NCI-H2227 treated with DMSO at 0.1 percent for 48 hours (cell line): Measurements from ENCODE around the gene DEFB124.
"Not testable (repeated sequence)": the region's sequence is repeated elsewhere in the genome, so short reads cannot be mapped to it uniquely, and the experiment has no call there.

Source experiments
- DNase-seq: peaks from one replicate; lab custom pipeline; 2025; lab: John Stamatoyannopoulos, UW

The DEFB124 gene, protein sequence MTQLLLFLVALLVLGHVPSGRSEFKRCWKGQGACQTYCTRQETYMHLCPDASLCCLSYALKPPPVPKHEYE

DNA sequence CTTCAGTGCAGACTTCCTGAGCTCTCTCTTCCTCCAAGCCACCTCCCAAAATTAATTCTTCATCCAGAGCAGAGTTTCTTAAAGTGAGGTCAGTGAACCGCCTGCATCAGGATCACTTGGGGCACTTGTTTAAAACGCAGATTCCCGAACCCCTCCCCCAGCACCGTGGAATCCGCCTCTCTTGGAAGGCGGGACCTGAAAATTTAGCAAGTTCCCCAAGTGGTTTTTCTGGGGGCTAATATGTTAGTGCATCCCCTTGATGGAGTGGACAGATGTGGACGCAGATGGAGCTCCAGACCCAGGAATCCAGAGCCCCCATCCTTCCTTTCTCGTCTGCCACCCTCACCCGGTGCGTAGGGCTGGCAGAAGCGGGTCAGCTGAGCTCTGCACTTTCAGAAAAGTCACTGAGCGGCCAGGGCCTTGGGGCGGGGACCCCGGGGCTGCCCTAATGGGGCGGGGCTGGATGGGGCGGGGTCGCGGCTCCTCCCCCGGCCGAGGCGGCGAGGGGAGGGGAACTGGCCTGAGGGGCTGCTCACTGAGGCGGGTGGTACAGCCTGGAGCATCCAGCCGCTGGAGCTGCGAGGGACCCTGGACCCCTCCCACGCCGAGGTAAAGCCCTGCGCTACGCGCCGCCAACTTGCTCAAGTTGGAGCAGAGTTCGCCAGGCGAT lies at the start of gene DEFB124, which contains the start of gene REM1:
TSS of gene DEFB124 (minus strand) at position 370 of the 670 bp plus-strand sequence. CDS start 2,114 bp downstream, outside the sequence.
TSS of gene REM1 (plus strand) at position 531 of the 670 bp plus-strand sequence. CDS start 1,158 bp downstream, outside the sequence.
- no peak for DNase-seq

GRCh38 chr20:31523361-31524283 lies 48.7 kb upstream of the DEFB124 start:
- no peak for DNase-seq

GRCh38 chr20:31522731-31523130 lies 47.8 kb upstream of the DEFB124 start:
- DNase-seq = no peak

- DNase-seq = not testable (repeated sequence)
These were observed 46.3 kb upstream of the DEFB124 start for GRCh38 chr20:31521267-31521666.

- no peak for DNase-seq
These were observed 42.4 kb upstream of the DEFB124 start for GRCh38 chr20:31517373-31517772.

GRCh38 chr20:31516651-31517050 lies 41.7 kb upstream of the DEFB124 start:
- no peak for DNase-seq

DNA sequence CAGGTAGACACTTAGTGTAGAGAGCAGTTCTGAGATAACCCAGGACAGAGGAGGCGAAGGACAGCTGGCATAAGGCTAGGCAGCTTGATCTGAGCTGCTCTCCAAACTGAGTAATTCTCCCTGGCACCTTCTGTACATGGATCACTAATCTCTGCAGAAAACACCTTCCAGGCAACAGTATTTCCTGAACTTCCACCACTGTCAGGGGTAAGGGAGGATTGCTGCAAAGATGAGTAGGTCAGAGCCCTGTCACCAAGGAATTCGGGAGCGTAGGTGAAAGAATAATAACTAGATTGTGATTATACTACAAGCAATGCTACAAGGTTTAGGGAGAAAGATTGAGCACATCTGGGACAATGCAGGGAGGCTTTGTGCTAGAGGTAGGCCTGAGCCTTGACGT lies 41.2 kb upstream of the DEFB124 start:
- no peak for DNase-seq

- no peak for DNase-seq
These were observed 40.8 kb upstream of the DEFB124 start for GRCh38 chr20:31515775-31516107.

DNA sequence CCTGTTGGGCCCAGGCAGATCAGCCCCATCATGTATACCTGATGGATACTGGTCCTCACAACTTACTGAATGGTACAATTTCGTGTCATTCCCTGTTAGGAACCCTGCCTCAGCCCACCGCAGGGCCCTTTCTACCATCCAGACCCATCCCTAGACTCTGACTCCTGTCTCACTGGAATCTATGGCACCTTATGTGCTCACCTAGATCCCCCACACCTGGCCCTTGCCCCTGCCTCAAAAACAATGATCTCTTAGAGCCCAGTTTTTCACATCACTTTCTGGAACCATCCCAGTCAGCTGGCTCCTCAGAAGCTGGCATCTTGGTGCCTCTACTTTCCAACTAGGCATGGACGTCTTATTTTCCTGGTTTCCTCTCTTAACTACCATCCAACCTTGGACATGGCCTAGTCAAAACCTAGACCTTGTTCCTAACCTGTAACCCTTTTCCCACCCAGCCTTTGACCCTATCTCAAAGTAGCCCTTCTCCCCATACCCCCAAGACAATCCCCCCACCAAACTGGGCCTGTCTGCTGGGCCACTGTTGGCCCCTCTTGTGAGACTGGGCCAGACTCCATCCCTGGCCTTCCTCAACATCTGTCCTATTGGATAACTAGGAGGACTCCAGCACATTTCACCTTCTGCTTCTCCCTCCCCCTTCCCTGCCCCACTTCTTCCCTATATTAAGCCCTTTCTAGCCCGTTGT lies 40.3 kb upstream of the DEFB124 start:
- no peak for DNase-seq

GRCh38 chr20:31514154-31515071 lies 39.5 kb upstream of the DEFB124 start, which contains the start of gene HM13:
Gene HM13 (plus strand): TSS chr20:31514442. CDS start chr20:31514552, 110 bp downstream.
- peak; percentile 89 for DNase-seq

DNA sequence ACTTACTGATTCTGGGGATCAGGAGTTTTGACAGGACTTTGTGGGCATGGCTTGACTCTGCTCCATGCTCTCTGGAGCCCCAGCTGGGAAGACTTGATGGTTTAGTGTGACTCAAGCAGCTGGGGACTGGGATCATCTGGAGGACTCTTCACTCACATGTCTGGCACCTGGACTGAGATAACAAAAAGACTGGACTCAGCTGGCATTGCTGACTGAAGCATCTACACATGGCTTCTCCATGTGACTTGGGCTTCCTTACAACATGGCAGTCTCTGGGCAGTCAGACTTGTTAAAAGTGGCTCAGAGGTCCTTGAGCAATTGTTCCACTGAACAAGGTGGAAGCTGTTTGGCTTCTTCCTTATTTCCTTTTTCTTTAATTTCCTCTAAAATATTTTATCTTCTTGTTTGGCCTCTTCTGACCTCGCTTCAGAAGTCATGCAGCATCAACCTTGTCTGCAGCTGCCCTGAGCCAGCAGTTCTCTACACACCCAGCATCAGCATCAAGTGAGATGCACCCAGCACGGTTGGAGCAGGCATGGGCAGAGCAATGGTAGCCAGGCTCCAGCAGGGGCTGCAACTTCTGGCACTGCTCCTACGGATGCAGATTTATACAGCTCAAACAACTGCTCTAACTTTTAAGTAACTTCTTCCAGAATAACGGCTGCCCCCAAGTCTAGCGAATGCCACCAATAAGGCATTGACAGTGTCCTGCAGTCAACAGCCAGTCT lies 33.8 kb upstream of the DEFB124 start:
- DNase-seq = no peak

GRCh38 chr20:31505903-31506302 lies 31.0 kb upstream of the DEFB124 start:
- DNase-seq = no peak

- peak; percentile 49 for DNase-seq
These were observed 28.2 kb upstream of the DEFB124 start for GRCh38 chr20:31502884-31503673.

- no peak for DNase-seq
These were observed 25.6 kb upstream of the DEFB124 start for GRCh38 chr20:31500527-31500926.

- DNase-seq = no peak
These were observed 23.1 kb upstream of the DEFB124 start for GRCh38 chr20:31497838-31498540.

DNA sequence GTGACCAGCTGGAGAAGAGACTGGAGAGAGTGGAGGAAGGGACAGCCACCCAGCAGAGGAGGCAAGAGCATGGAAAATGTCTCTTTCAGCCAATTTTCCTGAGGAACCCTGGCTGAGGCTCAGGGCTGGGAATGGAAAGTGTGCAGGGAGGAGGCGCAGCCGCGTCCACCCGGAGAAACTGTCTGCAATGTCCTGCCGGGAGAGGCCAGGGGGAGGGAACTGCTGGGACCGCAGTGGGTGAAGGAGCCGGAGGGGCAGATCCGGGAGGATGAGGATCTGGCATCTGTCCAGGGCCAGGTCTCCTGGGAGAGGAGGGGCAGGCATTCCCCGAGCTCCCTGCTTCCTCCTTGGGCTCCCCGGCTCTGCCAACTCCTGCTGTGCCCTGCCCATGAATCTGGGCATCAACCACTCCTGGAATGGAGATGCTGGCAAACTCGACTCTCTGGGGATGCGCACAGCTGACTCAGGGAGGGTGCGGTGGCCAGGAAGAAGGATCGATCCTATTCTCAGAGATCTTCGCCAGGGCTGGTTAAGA lies 21.9 kb upstream of the DEFB124 start:
- no peak for DNase-seq

- DNase-seq = no peak
These were observed 19.2 kb upstream of the DEFB124 start for GRCh38 chr20:31494131-31494530.

GRCh38 chr20:31490752-31491151 lies 15.8 kb upstream of the DEFB124 start:
- no peak for DNase-seq

DNA sequence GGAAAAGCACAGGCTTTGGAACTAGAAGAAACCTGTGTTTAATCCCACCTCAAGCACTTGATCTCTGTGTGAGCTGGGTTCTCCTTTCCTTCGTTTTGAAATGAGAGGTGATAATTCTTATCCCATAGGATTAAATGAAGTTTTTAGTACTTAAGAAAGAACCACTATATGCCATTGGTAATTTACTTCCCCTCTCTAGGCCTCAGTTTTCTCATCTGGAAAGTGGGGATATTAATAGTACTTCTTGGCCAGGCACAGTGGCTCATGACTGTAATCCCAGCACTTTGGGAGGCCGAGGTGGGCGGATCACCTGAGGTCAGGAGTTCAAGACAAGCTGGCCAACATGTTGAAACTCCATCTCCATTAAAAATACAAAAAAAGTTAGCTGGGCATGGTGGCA lies 14.2 kb upstream of the DEFB124 start:
- no peak for DNase-seq
